ENCODE data around the gene TBL1XR1. TPM values are rescaled to one million over a fixed set of nuclear protein-coding genes. Genes with fewer than 3 reads are reported as not detected.

TBL1XR1 gene
- total and polyA plus RNA-seq, 2 of the 4 experiments (the other 2 are of a cell fraction): 25.2 to 170 TPM

DNA sequence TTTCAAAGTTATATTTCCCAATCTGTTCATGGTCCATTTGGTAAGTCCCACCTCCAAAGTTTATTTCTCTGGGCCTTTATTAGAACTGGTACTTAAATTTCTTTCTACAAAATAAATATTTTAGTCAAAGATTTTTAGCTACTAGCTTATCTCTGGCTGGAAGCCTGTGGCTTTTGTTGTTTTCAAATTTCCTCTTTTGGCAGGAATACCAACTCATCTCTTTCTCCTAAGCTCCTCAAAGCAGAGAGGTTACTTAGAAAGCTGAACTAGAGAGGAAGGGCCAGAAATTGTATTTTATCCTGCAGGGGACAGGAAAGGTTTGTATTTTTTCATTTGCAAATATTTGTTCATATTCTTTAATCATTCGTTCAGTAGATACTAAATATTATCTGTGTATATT lies 227.8 kb downstream of the TBL1XR1 start:
- no peak overlapping the region for H3K4me2 ChIP-seq (ENCODE audit: low read depth, low read length)
- POLR2A ChIA-PET (ENCODE audit: unreplicated experiment): no interaction called here
- no peak overlapping the region for H2BK5ac ChIP-seq (ENCODE audit: low read depth, low read length, poor library complexity, severe bottlenecking)
- intact Hi-C loops (cut with micrococcal nuclease): no loop called here
- H2BK120ac ChIP-seq (ENCODE audit: low read depth, low read length): no peak overlapping the region
- no peak overlapping the region for H3K56ac ChIP-seq (ENCODE audit: extremely low read depth, insufficient read depth, low read length)
- in situ Hi-C loops (cut with MboI; ENCODE audit: low sequenced_read_pairs): no loop called here
- WGBS, 2 experiments (ENCODE audit: extremely low coverage in 2 of 2, insufficient read length in 1 of 2): no CpG with 5 or more reads among the region's 1 CpG
- H3K18ac ChIP-seq (ENCODE audit: low read depth, low read length): no peak overlapping the region
- CTCF ChIA-PET: no interaction called here
- no peak overlapping the region for H3K4ac ChIP-seq (ENCODE audit: low read depth, low read length)
- no peak overlapping the region for H2AK5ac ChIP-seq (ENCODE audit: low read depth, low read length)
- H4K8ac ChIP-seq (ENCODE audit: low read depth in 2 of 2, low read length in 2 of 2): no peak overlapping the region
- no peak overlapping the region for H2BK20ac ChIP-seq (ENCODE audit: low read depth, low read length)
- no peaks in the 10 kb centered on the region for H3K9me3 ChIP-seq (ENCODE audit: control insufficient read depth, insufficient read depth, low read length)
- H4K91ac ChIP-seq (ENCODE audit: insufficient read depth, low read depth, low read length): no peak overlapping the region
- H3K36me3 ChIP-seq (ENCODE audit: control insufficient read depth, insufficient read depth, low read length): no peaks in the 10 kb centered on the region
- dilution Hi-C loops (cut with HindIII; ENCODE audit: low sequenced_read_pairs, unreplicated experiment): no loop called here
- no peak overlapping the region for H3K4me3 ChIP-seq (ENCODE audit: insufficient read depth, low read depth, low read length)
- BruUV-seq (replicated peaks): no TSS peak
- no peak overlapping the region for H3K23ac ChIP-seq (ENCODE audit: low read depth, low read length)
- no peak overlapping the region for H3K14ac ChIP-seq (replicated peaks; ENCODE audit: low read depth, low read length)
- H4K20me1 ChIP-seq (ENCODE audit: insufficient read depth, low read length): no peaks in the 10 kb centered on the region
- no peaks in the 10 kb centered on the region for H3K9me1 ChIP-seq (ENCODE audit: insufficient read depth, low read length)
- no peak overlapping the region for H2AFZ ChIP-seq (replicated peaks; ENCODE audit: low read length, poor library complexity)
- H3K4me1 ChIP-seq (ENCODE audit: control insufficient read depth, insufficient read depth, low read length): peaks cover 4% of the 10 kb centered on the region; the same call in 1 of the 2 replicates
- ATAC-seq (ENCODE audit: low read depth) (no peak), DNase-seq (no peak)
- peaks cover 1% of the 10 kb centered on the region; the same call in 1 of the 2 replicates for H3K27me3 ChIP-seq (ENCODE audit: control insufficient read depth, insufficient read depth, low read length)
- no peak overlapping the region for H2BK15ac ChIP-seq (ENCODE audit: low read depth, low read length)
- no peak overlapping the region for H4K5ac ChIP-seq (ENCODE audit: low read depth, low read length)
- no peak overlapping the region for H3K9ac ChIP-seq (ENCODE audit: low read depth, low read length)
- H3K79me1 ChIP-seq (ENCODE audit: low read depth in 1 of 2, low read length in 2 of 2): no peaks in the 10 kb centered on the region
- no peak overlapping the region for H3K27ac ChIP-seq (ENCODE audit: insufficient read depth, low read length)
- TF ChIP-seq MAZ (IDR thresholded peaks at IDR 0.05; ENCODE audit: borderline replicate concordance, low read depth, low read length): no peak
- TF ChIP-seq FOS (IDR thresholded peaks at IDR 0.05; ENCODE audit: low read depth, low read length): no peak
- TF ChIP-seq RFX5 (IDR thresholded peaks at IDR 0.05; ENCODE audit: low read depth, low read length): no peak
- no peak overlapping the region for H2AK9ac ChIP-seq (replicated peaks; ENCODE audit: low read depth, low read length, poor library complexity)

Small RNAs within 50 kb of the gene (microRNA-seq; reads per million reads assigned to microRNA genes)
- not detected for gene RF00019 (ENCODE audit: insufficient read depth, insufficient read length)
- gene RNU6-681P (ENCODE audit: insufficient read depth, insufficient read length): not detected

Small RNAs within 50 kb of the gene (small RNA-seq; reads per million reads assigned to genes)
- gene RF00019 (0 reads per million in 5 experiments), gene RNU6-681P (0 reads per million in 5 experiments)

All from IMR-90 (cell line).